ENCODE measurements around the gene CCNY. TPM values are rescaled to one million over a fixed set of nuclear protein-coding genes. Genes with fewer than 3 reads are reported as not detected.

The CCNY gene
- total and polyA plus RNA-seq, 2 of the 4 experiments (the other 2 are of a cell fraction) = 38.0 to 131 TPM

- Histone ChIP-seq H2BK120ac (ENCODE audit: low read depth, low read length) (no peak overlapping the region), H3K9me1 (ENCODE audit: insufficient read depth, low read length) (peaks cover 27% of the 10 kb centered on the region), H2AK9ac (replicated peaks; ENCODE audit: low read depth, low read length, poor library complexity) (no peak overlapping the region), H3K14ac (replicated peaks; ENCODE audit: low read depth, low read length) (no peak overlapping the region), H3K9ac (ENCODE audit: low read depth, low read length) (no peak overlapping the region), H3K4me3 (ENCODE audit: insufficient read depth, low read depth, low read length) (no peak overlapping the region), H4K8ac (ENCODE audit: low read depth in 2 of 2, low read length in 2 of 2) (no peak overlapping the region), H3K56ac (ENCODE audit: extremely low read depth, insufficient read depth, low read length) (no peak overlapping the region), H3K27ac (ENCODE audit: insufficient read depth, low read length) (no peak overlapping the region), H3K79me1 (ENCODE audit: low read depth in 1 of 2, low read length in 2 of 2) (peaks cover 18 to 60% of the 10 kb centered on the region in 2 experiments), H2BK5ac (ENCODE audit: low read depth, low read length, poor library complexity, severe bottlenecking) (no peak overlapping the region), H4K5ac (ENCODE audit: low read depth, low read length) (no peak overlapping the region), H3K36me3 (ENCODE audit: control insufficient read depth, insufficient read depth, low read length) (peaks cover 21% of the 10 kb centered on the region), H4K20me1 (ENCODE audit: insufficient read depth, low read length) (peaks cover 12% of the 10 kb centered on the region; the same call in 1 of the 2 replicates), H3K4ac (ENCODE audit: low read depth, low read length) (no peak overlapping the region), H3K4me2 (ENCODE audit: low read depth, low read length) (no peak overlapping the region), H2AK5ac (ENCODE audit: low read depth, low read length) (no peak overlapping the region), H3K18ac (ENCODE audit: low read depth, low read length) (no peak overlapping the region), H3K27me3 (ENCODE audit: control insufficient read depth, insufficient read depth, low read length) (no peaks in the 10 kb centered on the region), H2BK15ac (ENCODE audit: low read depth, low read length) (no peak overlapping the region), H2AFZ (replicated peaks; ENCODE audit: low read length, poor library complexity) (no peak overlapping the region), H3K4me1 (ENCODE audit: control insufficient read depth, insufficient read depth, low read length) (peaks cover 7% of the 10 kb centered on the region), H3K9me3 (ENCODE audit: control insufficient read depth, insufficient read depth, low read length) (no peaks in the 10 kb centered on the region), H3K23ac (ENCODE audit: low read depth, low read length) (no peak overlapping the region), H2BK20ac (ENCODE audit: low read depth, low read length) (no peak overlapping the region), H4K91ac (ENCODE audit: insufficient read depth, low read depth, low read length) (no peak overlapping the region)
- ATAC-seq (ENCODE audit: low read depth) (peak; percentile 67), DNase-seq (peak; percentile 61)
- WGBS, 2 experiments (ENCODE audit: extremely low coverage in 2 of 2, insufficient read length in 1 of 2) = 100% methylated on average over 2 of the region's 4 CpGs; no CpG with 5 or more reads in 1 of the 2 experiments
- in situ Hi-C loops (cut with MboI; ENCODE audit: low sequenced_read_pairs) (no loop called here), dilution Hi-C loops (cut with HindIII; ENCODE audit: low sequenced_read_pairs, unreplicated experiment) (no loop called here), intact Hi-C loops (cut with micrococcal nuclease) (loop anchor here (5.0 kb wide), 1 partner anchor 210 kb away; the partner anchor contains the start of gene CCNY)
- TF ChIP-seq CEBPB (IDR thresholded peaks at IDR 0.05; ENCODE audit: low read depth, low read length) (peak; percentile 23; the same call in 1 of the 2 replicates), CTCF (conservative IDR thresholded peaks at IDR 0.05; ENCODE audit: low read depth, low read length) (0 out of 2 replicates have a peak, but pooled peaks have one; percentile 6), RCOR1 (IDR thresholded peaks at IDR 0.05; ENCODE audit: insufficient replicate concordance, low read length) (no peak), RAD21 (IDR thresholded peaks at IDR 0.05; ENCODE audit: low read length) (peak; percentile 10; the same call in 1 of the 2 replicates)
- POLR2A ChIA-PET (ENCODE audit: unreplicated experiment) = no interaction called here
- no TSS peak for BruUV-seq (replicated peaks)
- CTCF ChIA-PET = interaction anchor here (0.8 to 2.3 kb wide), 3 partner anchors 16 to 305 kb away, joined by 3 to 9 read pairs (median 3); no protein-coding TSS in a partner anchor
These were observed 210.5 kb downstream of the CCNY start for GRCh38 chr10:35546824-35547225.
